PFSK-1 (cell line): ENCODE data around the gene SIGLEC7.

Experiments used
- FOXP2 ChIP-seq: optimal IDR thresholded peaks from 2 replicates; pipeline ENCODE3; 2011; ENCODE audit warnings: borderline replicate concordance, control low read depth, inconsistent platforms; ENCODE audit not compliant: insufficient read depth; ENCODE audit errors: extremely low read length, extremely low read depth
- POLR2AphosphoS5 ChIP-seq: IDR thresholded peaks from 2 replicates; pipeline ENCODE4 v1.6.1; 2012; ENCODE audit warnings: low read depth, mild to moderate bottlenecking, control low read depth, low read length, moderate library complexity
- SIN3A ChIP-seq: IDR thresholded peaks from 2 replicates; pipeline ENCODE4 v1.6.1; 2012; ENCODE audit warnings: mild to moderate bottlenecking, low read length, moderate library complexity, borderline replicate concordance; ENCODE audit not compliant: insufficient read depth
- TF ChIP-seq, protein P1 (sequence below), 2 experiments: IDR thresholded peaks; 2 replicates each; pipeline versions ENCODE4 v1.6.1 to v1.8.0; 2011 to 2012; ENCODE audit warnings: low read depth in 2 of 2, low read length in 2 of 2, control low read depth in 1 of 2, inconsistent platforms in 1 of 2, mild to moderate bottlenecking in 1 of 2, moderate library complexity in 1 of 2; ENCODE audit not compliant: insufficient read depth in 1 of 2

DNA sequence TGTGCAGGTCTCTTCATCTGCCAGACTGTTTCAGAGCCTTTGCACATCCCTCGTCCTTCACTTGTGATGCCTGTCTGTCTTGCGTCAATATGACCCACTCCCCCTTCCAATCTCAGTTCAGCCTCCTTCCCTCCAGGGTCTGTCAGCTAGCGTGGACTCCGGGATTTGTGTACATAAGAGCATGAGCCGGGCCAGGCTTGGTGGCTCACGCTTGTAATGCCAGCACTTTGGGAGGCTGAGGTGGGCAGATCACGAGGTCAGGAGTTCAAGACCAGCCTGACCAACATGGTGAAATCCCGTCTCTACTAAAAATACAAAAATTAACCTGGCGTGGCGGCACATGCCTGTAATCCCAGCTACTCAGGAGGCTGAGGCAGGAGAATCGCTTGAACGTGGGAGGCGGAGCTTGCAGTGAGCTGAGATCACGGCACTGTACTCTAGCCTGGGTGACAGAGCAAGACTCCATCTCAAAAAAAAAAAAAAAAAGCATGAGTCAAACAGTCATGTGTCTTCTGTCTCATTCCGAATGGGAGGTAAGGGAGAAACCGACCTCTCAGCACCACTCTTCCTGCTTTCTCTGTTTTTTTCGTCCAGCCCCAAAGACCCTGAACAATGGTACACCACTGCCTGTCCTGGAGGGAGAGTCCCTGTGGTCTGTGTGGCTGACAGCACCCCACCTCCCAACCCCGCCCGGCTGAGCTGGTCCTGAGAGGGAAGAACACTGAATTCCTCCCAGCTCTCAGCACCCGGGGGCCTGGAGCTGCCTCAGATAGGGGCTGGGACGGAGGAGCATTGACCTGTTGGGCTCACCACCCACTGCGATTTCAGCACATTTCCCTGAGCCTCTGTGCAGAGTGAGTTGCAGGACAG is 19.8 kb upstream of the SIGLEC7 start:
- TF ChIP-seq POLR2AphosphoS5 (no peak), FOXP2 (no peak), SIN3A (no peak)
- TF ChIP-seq, protein P1, sequence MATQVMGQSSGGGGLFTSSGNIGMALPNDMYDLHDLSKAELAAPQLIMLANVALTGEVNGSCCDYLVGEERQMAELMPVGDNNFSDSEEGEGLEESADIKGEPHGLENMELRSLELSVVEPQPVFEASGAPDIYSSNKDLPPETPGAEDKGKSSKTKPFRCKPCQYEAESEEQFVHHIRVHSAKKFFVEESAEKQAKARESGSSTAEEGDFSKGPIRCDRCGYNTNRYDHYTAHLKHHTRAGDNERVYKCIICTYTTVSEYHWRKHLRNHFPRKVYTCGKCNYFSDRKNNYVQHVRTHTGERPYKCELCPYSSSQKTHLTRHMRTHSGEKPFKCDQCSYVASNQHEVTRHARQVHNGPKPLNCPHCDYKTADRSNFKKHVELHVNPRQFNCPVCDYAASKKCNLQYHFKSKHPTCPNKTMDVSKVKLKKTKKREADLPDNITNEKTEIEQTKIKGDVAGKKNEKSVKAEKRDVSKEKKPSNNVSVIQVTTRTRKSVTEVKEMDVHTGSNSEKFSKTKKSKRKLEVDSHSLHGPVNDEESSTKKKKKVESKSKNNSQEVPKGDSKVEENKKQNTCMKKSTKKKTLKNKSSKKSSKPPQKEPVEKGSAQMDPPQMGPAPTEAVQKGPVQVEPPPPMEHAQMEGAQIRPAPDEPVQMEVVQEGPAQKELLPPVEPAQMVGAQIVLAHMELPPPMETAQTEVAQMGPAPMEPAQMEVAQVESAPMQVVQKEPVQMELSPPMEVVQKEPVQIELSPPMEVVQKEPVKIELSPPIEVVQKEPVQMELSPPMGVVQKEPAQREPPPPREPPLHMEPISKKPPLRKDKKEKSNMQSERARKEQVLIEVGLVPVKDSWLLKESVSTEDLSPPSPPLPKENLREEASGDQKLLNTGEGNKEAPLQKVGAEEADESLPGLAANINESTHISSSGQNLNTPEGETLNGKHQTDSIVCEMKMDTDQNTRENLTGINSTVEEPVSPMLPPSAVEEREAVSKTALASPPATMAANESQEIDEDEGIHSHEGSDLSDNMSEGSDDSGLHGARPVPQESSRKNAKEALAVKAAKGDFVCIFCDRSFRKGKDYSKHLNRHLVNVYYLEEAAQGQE (IDR thresholded peaks at IDR 0.05; ENCODE audit: insufficient read depth in 1 of 2, low read depth in 2 of 2, low read length in 2 of 2) = no peak
